CD4-positive, alpha-beta T cell treated with Interleukin-21 for 1 hour (primary cell): Measurements from ENCODE around the gene DHRS4L2.
A peak's percentile ranks its signal among the peaks of the same experiment; 100 is the strongest.
"Not testable (repeated sequence)": the region's sequence is repeated elsewhere in the genome, so short reads cannot be mapped to it uniquely, and the experiment has no call there.

Source experiments
- DNase-seq: peaks from one replicate; pipeline ENCODE4 v3.0.0-alpha.2; 2020

The DHRS4L2 gene

GRCh38 chr14:23974041-23974440 is 14.7 kb upstream of the DHRS4L2 start:
- not testable (repeated sequence) for DNase-seq

- DNase-seq, result peak; percentile 18
These were observed 11.5 kb upstream of the DHRS4L2 start for GRCh38 chr14:23977208-23977607.

GRCh38 chr14:23981951-23982813 is 6.5 kb upstream of the DHRS4L2 start:
- DNase-seq, result not testable (repeated sequence)

DNA sequence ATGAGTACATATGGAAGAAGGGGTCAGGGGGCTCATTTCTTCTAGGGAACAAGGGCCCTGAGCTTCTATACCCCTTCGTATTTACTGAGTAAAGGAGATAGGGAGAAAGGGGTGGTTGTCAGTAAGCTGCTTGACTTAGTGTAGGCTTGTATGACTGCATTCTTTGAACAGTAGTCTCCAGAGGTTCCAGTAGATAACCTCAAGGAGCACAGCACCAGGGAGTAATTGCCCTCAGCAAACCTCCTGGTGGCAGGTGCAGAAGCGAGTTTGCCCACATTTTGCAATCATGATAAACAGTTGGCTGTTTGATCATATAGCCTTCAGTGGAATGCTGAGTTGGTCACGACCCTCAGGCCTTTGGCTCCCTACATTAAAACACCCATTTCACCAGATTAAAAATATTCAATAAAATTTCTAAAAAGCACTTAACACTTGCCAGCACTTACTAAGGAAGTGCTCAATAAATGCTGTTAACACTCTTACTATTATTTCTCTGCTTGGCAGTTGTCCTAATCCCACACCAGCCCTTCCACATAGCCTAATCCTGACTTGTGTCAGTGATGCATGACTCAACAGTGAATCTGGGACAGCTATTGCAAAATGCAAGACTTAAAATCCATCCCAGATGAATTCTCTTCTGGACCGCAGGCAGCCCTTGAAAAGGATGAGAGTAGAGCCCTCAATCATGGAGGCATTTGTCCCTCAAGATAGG is 3.7 kb upstream of the DHRS4L2 start:
- no peak for DNase-seq

GRCh38 chr14:23988223-23988606 is 514 bp upstream of the DHRS4L2 start:
- not testable (repeated sequence) for DNase-seq

DNA sequence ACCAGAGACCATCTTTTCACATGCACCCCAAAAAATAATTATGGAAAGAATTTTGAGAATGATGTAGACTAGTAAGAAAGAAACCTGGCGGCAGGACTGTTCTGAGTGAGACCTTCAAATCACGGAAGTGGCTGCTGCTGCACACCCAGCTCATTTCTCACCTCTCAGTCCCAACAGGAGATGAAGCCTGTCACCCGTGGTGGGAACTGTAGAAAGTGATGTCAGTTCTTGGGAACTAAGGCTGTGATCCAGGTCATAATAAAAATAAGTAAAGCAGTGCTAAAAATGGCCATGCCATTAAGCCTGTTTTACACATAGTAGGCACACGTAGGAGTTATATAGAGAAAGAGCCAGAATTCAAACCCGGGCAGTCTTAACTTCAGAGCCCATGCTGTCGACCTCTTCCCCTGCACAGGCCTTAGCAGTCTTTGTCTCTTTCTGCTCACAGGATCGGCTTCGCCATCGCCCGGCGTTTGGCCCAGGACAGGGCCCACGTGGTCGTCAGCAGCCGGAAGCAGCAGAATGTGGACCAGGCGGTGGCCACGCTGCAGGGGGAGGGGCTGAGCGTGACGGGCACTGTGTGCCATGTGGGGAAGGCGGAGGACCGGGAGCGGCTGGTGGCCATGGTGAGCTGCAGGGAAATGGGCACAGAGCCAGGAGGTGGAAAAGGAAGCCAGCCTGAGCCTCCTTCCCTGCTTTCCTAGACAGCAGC is 1.2 kb downstream of the DHRS4L2 start:
- DNase-seq, result not testable (repeated sequence)

GRCh38 chr14:23990961-23991360 is 2.2 kb downstream of the DHRS4L2 start:
- not testable (repeated sequence) for DNase-seq

GRCh38 chr14:23993042-23993441 is 4.3 kb downstream of the DHRS4L2 start:
- not testable (repeated sequence) for DNase-seq

GRCh38 chr14:23996009-23996408 is 7.3 kb downstream of the DHRS4L2 start:
- not testable (repeated sequence) for DNase-seq

DNA sequence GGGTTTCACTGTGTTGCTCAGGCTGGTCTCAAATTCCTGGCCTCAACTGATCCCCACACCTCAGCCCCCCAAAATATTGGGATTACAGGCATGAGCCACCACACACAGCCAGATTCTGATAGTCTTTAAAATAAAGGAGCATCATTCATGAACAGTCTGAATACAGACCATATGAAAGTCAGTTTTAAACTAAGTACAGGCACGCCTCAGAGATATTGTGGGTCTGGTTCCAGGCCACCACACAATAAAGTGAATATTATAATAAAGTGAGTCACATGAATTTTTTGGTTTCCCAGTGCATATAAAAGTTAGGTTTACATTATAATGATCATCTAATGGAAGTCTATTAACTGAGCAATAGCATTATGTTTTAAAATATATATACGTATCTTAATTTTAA is 8.1 kb downstream of the DHRS4L2 start:
- not testable (repeated sequence) for DNase-seq

GRCh38 chr14:23999640-24000039 is 10.9 kb downstream of the DHRS4L2 start:
- DNase-seq, result not testable (repeated sequence)

- DNase-seq, result not testable (repeated sequence)
These were observed 12.3 kb downstream of the DHRS4L2 start for GRCh38 chr14:24001078-24001477.

GRCh38 chr14:24001679-24002078 is 12.9 kb downstream of the DHRS4L2 start:
- DNase-seq, result not testable (repeated sequence)

- not testable (repeated sequence) for DNase-seq
These were observed 17.7 kb downstream of the DHRS4L2 start for GRCh38 chr14:24006471-24006816.

DNA sequence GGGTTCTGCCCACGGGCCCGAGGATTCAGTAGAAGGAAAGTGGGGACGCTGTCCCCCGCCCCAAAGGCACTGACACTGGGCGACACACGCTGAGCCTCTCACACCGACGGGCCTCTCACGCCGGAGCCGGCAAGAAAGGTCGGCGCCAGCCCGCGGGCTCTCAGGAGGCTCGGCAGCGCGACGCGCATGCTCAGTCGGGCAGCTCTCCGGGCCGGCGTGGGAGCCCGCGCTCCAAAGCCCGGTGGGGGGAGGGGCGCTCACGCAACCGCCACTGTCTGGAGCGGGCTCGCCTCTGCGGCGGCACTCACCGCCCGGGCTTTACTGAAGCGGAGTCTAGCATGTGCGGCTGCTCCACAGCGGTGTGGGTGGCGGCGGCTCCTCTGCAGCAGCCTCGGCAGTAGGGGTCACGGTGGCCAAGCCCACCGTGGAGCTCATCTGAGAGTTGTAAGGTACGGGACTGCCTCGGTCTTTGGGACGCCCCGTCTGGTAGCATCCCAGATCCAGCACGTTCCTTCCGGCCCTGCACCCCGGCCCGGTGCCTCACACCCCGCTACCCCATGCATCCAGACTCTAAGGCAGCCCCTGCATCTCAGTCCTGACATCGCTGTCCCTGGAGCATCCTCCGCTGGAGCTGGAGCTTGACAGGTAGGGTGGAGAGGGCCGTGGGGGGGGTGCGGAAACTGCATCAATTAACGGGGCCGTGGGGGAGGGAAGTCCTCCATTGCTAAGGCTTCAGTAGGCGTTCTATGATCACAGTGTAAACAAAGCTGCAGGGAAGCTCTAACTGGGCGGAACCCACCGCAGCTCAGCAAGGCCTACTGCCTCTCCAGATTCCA is 18.3 kb downstream of the DHRS4L2 start:
- DNase-seq, result peak; percentile 69

DNA sequence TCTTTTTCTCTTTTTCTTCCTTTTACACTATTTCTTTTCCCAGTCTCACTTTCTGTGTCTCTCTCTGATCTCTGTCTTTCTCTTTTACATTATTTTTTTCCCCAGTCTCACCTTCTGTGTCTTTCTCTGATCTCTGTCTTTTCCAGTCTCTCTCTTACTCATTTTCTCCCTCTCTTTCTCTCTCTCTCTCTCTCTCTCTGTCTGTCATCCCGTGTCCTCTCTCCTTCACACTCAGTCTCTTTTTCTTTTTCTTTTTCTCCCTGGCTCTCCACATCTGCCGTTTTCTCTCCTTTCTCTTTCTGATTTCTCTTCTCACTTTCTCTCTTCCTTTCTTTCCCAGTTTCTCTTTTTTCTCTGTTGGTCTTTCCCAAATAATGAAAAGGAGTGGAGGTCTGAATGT is 22.3 kb downstream of the DHRS4L2 start:
- DNase-seq, result no peak

GRCh38 chr14:24012726-24013273 is 24.1 kb downstream of the DHRS4L2 start:
- not testable (repeated sequence) for DNase-seq

DNA sequence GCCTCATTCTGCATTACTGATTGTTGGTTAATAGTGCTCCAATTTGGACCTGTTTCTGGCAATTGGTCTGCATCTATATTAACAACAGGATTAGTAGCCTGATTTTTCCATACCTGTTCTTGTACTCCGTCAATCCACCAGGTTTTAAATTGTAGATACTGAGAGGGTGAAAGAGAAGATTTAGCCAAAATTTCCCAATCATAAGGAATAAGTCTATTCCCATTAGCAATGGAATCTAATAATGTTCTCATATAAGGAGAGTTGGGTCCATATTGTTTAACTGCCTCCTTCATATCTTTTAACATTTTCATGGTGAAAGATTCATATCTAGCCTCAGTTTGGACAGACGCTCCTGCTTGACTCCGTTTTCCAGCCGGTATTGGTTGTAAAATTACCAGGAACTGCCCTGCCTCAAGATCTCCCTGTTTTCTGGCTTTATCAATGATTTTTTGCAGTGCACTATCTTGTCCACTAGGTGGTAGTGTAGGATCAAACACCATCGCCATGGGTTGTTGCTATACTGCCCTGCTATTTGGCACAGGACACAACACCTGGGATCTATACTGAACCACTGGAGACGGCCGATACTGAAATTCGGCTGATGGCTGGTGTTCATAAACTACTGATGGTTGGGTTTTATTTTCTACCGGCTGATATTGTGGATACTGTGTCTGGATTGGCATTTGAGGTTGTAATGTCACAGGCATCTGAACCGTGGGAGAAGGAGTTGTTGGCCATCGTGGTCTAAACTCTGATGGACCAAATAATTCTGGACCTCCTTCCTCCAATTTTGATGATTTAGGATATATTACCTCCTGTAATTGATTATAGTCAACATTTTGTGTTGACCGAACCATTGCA is 25.2 kb downstream of the DHRS4L2 start:
- DNase-seq, result peak; percentile 83

DNA sequence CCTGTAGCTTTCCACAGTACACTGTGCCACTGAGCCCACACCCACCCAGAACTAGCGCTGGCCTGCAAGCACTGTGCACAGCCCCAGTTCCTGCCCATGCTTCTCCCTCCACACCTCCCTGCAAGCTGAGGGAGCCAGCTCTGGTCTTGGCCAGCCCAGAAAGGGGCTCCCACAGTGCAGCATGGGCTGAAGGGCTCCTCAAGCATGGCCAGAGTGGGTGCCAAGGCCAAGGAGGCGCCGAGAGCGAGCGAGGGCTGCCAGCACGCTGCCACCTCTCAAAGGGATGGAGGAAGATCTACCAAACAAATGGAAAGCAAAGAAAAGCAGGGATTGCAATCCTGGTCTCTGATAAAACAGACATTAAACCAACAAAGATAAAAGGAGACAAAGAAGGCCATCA is 27.0 kb downstream of the DHRS4L2 start:
- DNase-seq, result not testable (repeated sequence)

- not testable (repeated sequence) for DNase-seq
These were observed 30.2 kb downstream of the DHRS4L2 start for GRCh38 chr14:24018978-24019377.

DNA sequence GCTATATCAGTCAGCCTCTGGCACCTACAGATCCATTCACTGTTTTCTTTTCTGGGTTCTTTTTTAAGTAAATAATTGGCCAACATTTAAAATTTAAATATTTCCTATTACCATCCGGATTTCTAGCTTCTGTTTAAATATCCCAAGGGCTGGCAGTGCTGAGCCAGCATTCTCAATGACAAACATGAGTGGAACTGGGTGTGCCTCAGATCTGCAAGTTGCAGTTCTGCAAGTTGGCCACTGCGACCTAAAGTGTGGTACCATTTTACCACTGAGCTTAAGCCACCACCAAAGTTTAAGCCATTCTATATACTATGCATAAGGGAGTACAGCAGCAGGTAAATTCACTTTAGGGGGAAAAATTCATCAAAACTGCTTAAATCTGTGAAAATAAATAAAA is 31.2 kb downstream of the DHRS4L2 start:
- not testable (repeated sequence) for DNase-seq
